ENCODE measurements around the gene DGKA.

GRCh38 chr12:55957106-55957859 is 26.3 kb downstream of the DGKA start:
- TF ChIP-seq ZNF274 (IDR thresholded peaks at IDR 0.05; ENCODE audit: low read length) (no peak), ZNF274 (tag by site-specific recombination; IDR thresholded peaks at IDR 0.05; ENCODE audit: borderline replicate concordance) (no peak)
- TF ChIP-seq, protein P1, sequence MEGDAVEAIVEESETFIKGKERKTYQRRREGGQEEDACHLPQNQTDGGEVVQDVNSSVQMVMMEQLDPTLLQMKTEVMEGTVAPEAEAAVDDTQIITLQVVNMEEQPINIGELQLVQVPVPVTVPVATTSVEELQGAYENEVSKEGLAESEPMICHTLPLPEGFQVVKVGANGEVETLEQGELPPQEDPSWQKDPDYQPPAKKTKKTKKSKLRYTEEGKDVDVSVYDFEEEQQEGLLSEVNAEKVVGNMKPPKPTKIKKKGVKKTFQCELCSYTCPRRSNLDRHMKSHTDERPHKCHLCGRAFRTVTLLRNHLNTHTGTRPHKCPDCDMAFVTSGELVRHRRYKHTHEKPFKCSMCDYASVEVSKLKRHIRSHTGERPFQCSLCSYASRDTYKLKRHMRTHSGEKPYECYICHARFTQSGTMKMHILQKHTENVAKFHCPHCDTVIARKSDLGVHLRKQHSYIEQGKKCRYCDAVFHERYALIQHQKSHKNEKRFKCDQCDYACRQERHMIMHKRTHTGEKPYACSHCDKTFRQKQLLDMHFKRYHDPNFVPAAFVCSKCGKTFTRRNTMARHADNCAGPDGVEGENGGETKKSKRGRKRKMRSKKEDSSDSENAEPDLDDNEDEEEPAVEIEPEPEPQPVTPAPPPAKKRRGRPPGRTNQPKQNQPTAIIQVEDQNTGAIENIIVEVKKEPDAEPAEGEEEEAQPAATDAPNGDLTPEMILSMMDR (tag by site-specific recombination; IDR thresholded peaks at IDR 0.05): no peak
- TF ChIP-seq, protein P2, sequence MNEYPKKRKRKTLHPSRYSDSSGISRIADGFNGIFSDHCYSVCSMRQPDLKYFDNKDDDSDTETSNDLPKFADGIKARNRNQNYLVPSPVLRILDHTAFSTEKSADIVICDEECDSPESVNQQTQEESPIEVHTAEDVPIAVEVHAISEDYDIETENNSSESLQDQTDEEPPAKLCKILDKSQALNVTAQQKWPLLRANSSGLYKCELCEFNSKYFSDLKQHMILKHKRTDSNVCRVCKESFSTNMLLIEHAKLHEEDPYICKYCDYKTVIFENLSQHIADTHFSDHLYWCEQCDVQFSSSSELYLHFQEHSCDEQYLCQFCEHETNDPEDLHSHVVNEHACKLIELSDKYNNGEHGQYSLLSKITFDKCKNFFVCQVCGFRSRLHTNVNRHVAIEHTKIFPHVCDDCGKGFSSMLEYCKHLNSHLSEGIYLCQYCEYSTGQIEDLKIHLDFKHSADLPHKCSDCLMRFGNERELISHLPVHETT (tag by site-specific recombination; IDR thresholded peaks at IDR 0.05): no peak
